ENCODE data around the gene HAAO.

The HAAO gene

DNA sequence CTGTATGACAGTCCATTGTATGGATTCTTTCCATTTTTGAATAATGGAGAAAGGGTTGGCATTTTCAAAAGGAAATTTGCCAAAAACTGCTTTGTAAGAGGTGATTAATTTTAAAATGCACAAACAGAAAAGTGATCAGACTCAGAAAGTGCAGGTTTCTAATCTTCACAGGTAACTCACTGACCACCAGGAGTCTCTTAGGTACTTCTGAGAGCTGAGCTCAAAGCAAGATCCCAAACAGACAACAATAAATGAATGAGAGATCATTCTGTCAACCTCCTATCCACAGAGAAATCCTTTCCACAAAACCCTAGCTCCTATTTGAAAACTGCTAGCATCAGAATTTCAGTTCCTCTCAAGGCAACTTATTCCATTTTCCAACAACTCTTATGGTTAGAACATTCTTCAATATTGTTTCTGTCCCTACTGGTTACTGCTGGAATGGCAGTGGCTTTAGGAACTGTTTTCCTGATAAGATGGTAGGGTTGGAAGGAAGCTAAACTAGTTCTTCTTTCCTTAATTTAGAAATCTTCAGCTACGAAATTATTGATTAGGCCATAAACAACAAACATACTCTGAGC is 20.6 kb upstream of the HAAO start:
- DNase-seq: no peak

DNA sequence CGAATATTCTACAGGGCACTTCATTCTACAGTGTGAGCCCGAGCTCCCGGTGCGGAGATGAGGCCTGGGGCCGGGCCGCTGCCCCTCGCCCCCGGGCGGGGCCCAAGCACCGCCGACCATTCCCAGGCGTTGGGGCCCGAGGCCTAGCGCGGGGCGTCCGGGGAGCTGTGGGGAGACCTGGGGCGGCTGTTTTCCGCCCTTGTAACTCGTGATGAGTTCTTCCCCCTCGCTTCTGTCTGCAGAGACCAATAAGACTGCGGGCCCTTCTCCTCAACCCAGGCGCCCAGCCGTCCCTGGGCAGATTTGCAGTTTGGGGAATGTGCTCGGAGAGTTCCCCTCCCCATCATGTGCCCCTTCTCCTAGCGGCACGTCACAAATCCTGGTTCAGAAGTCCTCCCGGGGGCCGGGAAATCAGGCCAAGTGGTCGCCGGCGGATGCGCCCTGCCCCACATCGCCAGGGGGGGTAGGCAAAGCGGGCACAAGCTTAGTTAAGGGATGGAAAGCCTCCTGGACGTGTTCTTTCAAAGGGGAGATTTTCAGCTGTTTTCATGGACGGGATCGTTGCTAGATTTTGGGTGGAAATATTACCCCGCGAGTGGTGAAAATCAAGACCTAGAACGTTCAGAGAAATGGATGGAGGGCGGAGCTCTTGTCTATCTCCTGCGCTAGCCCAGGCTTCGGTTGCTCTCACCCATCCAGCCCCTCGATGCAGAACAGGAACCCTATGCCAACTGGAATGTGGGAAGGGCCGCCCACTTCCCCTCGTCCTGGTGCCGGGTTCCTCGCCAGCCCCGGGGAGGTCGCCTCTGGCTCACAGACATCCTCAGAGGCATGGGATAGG is 18.8 kb upstream of the HAAO start:
- peak; percentile 62 for DNase-seq

DNA sequence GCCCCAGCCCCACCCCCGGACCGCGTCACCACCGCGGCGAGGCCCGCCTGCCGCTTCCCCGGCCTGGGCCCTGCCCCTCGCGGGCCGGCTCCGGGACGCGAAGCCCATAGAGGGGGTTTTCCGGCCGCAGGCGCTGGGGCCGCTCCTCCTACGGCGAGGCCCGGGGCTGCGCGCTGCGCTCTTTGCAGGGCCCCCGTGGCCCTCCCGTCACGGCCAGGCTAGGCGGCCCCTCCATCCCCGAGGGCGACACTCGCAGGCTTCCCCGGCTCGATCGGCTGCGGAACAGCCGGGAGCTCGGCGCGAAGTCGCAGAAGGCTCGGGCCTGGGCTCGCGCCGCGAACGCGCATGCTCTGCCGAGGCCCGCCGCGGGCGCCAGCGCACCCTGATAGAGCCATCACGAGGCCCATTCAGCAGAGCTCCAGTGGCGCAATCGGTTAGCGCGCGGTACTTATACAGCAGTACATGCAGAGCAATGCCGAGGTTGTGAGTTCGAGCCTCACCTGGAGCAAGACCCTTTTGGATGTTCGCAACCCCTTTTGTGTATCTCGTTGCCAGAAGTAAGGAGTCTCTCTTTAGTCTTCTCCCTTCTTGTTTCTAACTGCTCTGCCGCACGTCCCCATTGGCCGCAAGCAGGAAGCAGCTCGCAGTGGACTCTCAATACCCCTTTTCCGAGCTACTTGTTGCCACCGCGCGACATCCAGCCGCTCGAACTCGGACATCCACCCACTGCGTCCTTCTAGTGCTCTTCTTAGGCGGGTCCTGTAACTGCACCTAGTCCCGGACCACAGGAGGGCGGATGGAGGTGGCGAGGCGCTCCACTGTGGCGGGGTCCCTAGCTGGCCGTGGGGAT is 18.0 kb upstream of the HAAO start:
- peak; percentile 94 for DNase-seq

DNA sequence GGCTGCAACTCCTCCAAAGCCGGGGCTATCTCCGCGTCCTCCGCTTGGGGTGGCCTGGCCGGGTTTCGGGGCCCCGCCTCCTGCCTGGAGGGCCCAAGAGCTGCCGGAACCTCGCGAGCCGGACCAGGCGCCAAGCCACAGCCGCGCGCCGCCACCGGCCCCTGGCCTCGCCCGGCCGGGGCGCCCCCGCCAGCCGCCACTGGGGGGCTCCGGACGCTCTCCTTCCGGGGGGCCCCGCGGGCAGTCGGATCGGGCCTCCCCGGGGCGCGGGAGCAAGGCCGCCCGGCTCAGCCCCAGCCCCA is 17.4 kb upstream of the HAAO start:
- DNase-seq: peak; percentile 81

DNA sequence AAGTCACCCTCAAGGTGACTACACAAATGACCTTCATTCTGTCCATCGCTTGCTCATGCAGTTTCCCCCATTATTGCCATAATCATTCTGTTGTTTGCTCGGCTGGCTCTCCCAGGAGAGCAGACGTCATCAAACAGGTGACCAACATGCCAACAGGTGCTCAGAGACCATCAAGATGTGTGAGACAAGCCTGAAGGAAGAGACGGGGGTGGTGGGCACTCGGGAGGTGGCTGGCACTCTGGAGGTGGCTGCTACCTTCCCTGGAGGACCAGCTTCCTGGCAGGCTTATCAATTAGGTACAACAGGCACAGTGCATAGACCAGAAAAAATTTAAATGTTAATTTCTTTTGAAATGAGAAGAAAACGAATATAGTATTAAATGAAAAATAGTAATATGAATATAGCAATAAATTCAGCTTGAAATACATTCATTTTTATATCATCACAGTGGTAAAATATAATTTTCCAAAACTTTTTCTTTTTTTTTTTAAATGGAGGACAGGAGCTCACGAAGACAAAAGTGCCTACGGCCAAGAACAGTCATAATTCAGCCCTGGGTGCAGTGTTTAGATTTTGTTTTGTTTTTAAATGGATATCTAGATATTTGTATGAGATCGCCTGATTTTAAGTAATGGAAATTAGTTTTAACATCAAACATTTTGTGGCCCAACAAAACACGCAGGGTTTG is 16.9 kb upstream of the HAAO start:
- DNase-seq: no peak

DNA sequence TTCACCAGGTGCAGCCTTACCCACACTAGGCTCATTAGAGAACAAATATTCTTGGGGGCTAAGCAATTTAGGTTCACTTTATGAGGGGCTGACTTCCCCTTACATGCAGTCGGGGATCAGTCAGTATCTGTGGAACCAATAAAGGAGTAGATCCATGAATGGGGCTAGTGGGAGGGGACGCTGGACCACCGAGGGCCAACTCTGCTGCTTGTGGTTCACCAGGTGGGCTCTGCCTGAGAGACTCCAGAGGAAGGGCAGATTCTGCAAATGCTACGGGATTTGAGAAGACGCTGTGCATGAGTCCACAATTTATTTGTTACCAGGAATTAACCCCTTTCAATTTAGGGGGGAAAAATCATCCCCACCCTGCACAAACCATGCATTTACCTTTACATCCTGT is 15.9 kb upstream of the HAAO start:
- DNase-seq: no peak

DNA sequence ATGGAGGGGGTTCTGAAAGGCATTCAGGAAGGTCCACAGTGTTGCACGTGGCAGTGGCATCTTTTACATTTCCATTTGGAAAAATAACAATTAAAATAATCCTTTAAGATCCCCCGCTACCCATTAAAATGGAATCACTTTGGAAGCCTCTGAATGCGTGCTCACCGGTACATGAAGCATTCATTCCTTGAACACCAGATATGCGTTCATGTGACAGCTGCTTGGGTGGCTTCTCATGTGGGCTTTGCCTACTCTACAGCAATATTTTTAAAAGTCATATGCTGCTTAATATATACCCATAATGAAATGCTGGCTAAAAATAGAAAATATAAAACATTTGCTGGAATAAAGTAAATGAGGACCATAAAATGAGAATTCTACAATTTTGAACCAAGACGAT is 14.4 kb upstream of the HAAO start:
- DNase-seq: no peak

DNA sequence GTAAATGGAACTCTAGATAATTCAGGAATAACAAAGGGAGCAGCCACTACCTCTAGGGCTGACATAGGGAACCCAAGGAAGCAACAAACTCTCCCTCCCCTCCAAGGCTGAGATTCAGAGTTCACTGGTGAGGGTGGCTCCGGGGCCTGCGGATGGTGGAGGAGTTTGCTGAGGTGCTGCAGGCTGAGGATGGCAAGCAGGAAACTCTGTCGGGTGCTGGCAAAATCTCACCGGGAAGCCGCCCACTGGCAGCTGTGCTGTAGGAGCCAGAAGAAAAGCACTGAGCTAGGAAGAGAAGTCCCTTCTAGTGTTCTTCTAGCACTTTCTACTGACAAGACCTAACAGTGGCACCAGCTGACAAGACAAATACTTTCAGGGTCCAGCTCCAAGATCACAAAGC is 12.5 kb upstream of the HAAO start:
- DNase-seq: no peak

DNA sequence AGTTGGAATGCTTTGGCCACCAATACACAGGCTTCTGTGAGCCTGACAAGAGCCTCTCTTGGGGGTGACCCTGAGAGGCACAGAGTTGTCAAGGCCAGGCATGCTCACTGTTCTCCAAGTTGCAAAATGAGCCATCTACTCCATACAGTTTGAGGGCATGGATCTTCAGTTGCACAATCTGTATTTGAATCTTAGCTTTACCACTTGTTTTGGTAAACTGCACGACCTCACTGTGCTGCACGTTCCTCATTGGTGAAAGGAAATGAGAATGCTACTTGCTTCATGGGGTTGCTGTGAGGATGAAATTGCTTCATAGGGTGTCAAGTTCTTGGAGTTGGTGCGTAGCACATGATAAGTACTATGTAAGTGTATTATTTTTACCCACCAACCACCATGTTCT is 12.0 kb upstream of the HAAO start:
- DNase-seq: no peak

DNA sequence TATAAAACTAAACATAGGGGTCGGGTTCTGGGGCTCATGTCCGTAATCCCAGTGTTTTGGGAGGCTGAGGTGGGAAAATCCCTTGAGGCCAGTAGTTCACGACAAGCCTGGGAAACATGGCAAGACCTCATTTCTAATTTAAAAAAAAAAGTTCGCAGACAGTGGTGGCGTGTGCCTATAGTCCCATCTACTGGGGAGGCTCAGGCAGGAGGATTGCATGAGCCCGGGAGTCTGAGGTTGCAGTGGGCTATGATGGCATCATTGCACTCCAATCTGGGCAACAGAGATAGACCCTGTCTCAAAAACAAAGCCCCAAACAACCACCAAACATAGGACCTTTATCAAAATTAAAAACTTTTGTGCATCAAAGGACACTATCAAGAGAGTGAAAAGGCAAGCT is 9.8 kb upstream of the HAAO start:
- no peak for DNase-seq

DNA sequence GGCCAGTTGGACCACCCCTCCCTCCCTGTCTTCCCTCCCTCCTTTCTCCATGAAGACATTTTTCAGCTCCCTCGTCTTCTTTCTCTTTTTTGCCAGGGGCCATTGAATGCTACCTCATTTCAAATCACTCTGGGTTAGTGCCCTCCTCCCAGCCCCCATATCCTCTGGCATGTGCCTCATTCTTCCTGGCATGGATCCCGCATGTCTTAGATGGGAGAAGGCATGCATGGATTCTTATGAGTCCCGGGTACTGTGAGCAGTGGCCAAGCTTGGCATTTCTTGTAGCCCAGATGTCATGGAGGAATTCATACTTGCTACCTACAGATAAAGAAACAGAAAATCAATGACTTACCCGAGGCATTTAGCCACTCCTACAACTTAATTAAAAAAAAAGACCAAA is 9.0 kb upstream of the HAAO start:
- no peak for DNase-seq

DNA sequence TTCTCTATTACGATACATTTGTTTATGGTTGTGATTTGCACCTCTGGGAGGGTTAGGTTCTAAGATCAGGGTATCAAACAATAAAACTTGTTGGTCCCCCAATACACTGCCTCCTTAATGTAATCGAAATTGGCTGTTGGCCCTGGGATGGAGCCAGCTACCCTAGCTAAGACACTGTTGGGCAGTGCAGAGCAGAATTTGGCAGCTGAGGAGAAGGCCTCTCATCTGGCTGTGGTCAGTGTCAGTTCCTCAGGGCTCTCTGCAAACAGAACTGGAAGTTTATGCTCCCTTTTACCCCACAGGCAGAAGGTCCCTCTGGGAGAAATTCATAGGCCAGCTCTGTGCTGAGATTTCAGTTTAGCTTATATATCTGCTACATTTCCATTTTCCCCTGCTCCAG is 8.6 kb upstream of the HAAO start:
- DNase-seq: no peak

DNA sequence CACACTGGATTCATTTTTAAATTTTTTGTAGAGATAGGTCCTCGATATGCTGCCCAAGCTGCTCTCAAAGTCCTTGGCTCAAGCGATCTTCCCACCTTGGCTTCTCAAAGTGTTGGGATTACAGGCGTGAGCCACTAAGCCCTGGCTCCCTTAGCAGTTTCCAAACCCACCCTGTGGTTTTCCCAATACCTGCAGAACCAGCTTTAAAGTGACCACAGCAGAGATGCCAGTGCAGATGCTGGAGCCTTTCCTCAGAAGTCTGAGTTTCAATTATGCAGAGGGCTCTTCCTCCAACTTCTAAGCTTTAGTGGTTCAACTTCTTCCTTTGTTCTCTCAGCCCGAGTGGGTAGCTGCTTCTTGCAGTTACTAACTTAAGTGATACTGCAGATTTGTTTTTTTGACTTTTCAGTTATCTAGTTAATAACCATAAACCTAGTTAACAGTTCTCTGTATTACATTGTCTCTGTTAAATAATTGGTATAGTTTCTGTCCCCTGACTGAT is 8.1 kb upstream of the HAAO start:
- DNase-seq: no peak

DNA sequence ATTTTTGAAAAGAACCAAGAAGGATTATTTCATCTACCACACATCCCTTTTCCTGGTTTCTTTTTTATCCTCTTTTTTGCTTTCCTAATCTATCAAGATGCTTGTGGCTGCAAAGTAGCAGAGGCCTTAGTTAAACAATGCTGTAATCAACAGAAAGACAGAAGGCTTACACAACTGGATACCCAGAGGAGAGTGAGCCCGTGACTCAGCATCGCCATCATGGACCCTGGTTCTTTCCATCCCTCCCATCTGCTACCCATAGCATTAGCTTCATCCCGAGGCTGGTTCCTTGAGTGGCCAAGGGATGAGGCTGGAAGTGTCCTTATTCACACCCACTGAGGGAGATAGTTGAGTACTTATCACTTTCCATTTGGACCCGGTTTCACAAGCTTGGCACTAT is 7.5 kb upstream of the HAAO start:
- DNase-seq: no peak

DNA sequence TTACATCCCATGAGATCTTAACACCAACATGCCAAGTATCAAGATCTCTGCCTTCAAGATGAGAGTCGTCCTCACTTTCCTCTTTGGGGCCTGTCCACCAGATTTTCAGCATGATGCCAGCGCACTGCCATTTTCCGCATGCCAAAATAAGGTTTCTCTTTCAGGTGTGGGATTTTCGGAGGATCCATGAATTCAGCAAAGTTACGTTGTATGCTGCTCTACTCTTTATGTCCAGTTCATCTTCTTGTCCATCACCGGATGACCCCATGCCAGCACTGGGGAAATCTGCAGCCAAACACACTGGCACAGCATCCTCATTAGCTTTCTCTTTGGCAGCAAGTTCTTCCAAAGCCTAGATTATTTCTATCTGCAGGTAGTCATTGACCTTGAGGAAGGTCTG is 4.9 kb upstream of the HAAO start:
- DNase-seq: no peak

DNA sequence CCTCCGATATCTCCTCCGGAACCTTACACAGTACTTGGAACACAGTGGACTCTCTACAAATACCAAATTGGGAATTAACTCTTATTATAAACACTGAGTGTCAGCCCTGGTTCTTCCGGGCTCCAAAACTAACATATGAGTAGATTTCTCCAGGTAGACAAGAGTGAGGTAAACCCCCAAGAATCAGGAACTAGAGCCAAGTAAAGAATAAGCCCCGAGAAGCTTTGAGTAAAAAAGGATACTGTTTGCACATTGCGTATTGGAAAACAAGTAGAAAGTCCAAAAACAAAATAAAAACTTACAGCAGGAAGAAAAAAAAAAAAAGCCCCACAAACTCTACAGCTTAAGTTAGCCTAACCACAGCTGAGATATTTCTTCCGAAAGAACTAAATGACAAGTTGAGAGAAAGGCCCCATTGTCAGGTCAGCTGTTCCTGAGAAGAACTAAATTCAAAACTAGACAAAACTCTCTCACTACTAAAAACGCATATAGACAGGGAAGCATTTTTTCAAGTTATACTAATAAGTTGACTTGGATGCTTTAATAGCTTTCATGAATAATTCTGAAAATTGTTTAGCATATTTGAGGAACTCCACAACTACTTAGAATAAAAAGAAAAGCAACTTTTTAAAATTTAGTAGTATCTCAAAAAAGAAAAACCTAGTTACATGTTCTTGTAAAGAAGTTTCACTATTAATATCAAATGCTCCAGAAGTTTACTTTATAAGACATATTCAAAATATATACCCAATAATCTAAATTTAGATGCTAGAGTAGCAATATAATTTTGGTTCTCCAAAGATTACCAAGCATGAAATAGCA is 4.3 kb upstream of the HAAO start:
- no peak for DNase-seq

DNA sequence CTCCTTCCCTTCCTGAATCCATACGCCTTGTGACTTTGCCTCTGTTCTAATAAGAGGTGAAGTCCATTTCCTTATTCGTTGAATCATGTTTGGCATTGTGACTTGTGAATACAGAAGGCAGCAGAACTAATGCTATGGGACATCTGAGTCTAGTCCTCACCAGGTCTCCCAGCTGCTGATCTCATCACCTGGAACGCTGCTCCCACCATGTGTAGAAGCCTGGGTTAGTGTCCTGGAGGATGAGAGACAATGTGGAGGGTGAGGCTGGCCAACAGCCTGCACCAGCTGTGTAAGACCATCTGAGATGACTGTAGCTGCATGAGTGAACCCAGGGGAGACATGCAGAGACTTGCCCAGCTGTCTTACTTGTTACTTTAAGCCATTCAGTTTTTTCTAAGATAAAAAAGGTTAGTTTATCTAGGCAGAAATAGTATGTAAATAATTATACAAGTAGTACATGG is 3.5 kb upstream of the HAAO start:
- no peak for DNase-seq

DNA sequence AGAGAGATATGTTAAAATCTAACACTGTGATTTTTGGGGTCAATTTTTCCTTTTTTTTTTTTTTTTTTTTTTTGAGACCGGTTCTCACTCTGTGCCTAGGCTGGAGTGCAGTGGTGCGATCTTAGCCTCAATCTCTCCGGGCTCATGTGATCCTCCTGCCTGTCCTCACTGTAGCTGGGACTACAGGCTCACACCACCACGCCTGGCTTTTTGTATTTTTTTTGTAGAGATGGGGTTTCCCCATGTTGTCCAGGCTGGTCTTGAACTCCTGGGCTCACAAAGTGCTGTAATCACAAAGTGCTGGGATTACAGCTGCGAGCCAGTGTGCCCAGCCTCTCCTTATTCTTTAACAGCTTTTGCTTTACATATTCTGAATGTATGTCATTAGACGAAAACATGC is 2.9 kb upstream of the HAAO start:
- DNase-seq: no peak

DNA sequence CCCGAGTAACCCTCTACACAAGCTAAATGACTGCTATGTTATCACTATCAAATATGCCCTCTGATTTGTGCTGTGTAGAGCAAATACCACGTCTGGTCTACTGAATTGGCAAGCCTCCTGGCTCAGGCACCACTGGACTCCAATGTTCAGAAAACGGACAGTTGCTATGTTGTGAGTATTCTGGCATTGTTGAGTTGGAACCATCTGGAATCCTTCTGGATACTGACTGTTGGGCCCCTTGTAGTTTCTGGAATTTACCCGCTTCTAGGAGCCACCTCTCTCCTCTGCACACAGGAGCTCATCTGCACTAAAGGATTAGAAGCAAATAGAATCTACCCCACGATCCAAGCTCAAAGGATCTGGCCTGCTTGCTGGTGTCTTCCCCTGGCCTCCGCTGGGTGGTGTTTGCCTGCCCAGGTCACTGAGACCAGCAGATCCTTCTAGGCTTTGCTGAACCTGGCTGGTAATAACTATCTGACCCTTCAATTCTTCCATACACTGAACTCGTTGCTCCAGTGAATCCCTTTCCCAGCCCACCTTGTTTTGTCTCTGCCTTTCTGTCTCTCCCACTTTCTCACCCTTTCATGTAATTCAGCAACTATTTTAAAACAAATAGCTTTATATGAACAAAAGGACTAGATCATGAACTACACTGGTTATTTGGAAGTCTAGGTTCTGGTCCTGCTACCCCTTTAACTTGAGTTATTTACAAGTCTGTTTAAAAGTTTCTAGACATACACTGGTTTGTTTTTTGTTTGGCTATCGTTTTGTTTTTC is 2.1 kb upstream of the HAAO start:
- DNase-seq: no peak

DNA sequence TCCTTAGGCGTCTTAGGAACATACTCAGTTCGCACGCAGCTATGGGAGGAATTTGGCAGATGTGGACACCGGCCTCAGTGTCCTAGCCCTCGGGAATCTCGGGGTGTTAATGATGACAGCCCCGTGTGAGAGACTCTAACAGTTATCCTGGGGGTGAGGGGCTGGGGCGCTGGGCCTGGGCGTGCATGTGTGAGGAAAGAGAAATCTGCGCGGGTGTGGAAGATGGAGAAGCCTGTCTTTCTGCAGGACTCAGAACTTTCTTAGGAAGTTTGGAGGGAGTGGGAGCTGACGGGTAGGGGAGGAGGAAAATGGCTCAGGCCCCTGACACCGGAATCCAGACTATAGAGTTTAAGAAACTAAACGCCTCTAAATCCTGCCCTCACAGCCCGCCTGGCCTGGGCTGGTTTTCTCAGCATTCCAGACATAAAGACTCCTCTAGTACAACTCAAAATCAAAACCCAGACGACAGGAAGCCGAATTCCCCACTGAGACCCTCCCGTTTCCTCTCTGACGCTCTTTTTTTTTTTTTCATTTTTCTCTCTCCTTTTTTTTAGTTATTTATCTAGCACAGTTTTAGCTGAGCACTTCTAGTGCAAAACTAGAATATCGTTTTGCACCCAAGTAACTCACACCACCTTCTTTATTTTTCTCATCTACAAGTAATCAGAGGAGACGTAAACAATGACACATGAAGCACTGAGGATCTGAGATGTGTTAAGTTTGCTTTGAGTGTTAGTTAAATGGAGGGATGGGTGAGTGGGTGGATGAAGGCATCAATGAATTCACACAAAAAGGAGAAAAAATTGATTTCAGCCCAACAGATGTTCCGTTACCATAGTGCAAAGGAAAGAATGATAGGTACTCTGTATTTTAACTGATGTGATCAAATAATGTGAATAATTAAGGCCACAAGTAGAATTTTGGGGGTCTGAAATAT is 1.2 kb upstream of the HAAO start:
- no peak for DNase-seq
